HG03442 (cell line): ENCODE measurements around the gene AURKA.
"Not testable (repeated sequence)": the region's sequence is repeated elsewhere in the genome, so short reads cannot be mapped to it uniquely, and the experiment has no call there.

ENCODE experiments used
- ATAC-seq: cut with Tn5 transposase; IDR thresholded peaks from one replicate; pipeline ENCODE4 v1.9.1; 2021; ENCODE audit warnings: mild to moderate bottlenecking, moderate library complexity; ENCODE audit not compliant: unreplicated experiment

Gene AURKA

DNA sequence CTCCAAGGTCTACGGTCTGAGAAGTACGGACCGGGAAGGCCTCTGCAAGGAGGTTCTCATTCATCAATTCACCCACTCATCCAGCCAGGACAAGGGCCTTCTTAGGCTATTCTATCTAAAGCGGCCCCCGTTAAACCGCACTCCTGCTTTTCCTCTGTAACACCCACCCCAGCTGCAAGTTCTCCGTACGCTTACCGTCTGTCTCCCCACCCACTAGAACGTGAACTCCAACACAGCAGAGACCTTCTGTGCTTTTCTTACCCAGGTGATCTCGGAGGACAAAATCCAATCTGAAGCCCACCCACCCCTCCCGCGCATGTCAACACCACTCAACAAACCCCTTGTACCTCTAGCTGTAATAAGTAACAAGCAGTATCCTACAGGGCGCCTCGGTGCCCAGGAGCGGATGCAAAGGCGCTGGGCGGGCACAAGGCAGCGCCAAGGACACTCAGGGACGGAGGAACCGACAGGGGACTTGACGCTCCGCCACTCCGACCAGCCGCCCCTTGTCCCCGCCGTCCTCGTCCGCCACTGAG, 351 bp downstream of the AURKA start:
- ATAC-seq = peak; percentile 25

DNA sequence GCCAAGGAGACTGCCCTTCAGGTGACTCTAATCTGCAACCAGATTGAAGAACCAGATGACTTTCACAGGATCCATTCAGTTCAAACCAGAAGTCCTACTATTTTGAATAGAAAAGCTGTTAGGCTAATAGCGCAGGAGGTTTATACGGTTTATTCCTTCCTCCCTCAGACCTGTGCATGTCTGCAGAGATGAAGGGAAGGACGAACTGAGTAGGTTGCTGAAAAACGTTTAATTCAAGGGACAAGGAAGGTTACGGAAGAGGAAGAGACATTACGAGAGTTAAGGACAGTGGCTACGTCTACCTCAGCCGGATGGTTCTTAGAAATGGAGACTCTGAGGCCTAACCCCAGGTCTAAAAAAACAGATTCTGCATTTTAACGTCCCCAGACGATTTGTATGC, 978 bp downstream of the AURKA start:
- ATAC-seq = no peak

DNA sequence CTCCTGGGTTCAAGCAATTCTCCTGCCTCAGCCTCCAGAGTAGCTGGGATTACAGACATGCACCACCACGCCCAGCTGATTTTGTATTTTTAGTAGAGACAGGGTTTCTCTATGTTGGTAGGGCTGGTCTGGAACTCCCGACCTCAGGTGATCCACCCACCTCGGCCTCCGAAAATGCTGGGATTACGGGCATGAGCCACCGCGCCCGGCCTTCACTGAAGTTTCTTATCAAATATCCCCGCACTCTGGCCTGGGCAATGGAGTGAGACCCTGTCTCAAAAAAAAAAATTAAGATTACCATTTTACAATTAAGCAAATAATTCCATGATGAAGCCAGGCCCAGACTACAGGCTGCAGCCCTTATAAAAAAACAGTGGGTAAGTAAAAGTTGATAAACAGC, 1.6 kb downstream of the AURKA start:
- ATAC-seq = not testable (repeated sequence)

DNA sequence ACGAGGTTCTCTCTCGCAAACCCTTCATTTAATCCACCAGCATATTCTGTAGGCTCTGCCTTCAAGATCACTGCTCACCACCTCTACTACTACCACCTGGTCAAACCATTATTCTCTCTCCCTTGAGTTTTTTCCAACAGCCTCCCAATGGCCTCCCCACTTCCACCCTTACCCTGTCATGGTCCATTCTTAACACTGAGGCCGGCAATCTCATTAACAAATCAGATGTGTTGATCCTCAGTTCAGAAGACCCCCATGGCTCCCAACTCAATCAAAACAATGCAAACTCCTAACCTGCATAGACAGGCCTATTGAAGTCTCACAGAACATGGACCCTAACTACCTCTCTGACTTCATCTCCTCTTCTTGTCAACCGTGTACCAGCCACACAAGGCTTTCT, 2.2 kb downstream of the AURKA start:
- ATAC-seq = no peak

DNA sequence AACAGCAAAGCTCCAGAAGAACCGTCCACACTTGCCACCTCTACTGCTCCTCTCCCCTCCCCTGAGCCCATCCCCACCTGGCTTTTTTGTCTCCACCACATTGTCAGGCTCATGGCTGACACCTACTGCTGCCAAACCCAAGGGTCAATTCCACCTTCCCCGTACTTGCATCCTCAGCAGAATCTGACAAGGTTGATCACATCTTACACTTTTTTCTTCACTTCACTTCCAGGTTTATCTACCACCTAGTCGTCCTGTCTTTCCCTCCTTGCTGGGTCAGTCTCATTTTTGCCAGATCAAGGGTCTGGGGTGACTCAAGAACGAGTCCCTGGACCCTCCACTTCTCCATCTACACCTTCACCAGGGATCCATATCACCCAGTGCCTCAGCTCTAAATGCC, 3.1 kb downstream of the AURKA start:
- ATAC-seq = no peak

- no peak for ATAC-seq
Measured at GRCh38 chr20:56386219-56386618, 5.8 kb downstream of the AURKA start.

GRCh38 chr20:56385130-56385529, 6.9 kb downstream of the AURKA start:
- no peak for ATAC-seq

DNA sequence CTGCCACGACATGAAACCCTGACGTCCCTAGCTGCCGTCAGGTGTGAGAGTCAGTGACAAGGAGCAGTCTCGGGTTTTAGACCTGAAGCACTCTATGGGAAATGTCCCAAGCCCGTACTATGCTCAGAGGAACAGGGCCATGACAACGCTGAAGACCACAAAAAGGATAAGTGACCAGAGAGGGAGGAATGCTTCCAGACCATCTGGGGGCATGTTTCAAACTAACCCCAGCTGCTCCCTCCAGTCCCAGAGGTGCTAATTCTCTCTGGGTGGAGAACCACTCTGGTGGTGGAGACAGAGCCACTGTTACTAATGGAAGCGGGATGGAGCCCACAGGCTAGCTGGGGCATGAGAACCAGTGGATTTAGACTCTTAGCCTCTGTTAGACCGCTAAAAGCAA, 8.7 kb downstream of the AURKA start:
- ATAC-seq = no peak

GRCh38 chr20:56382696-56383095, 9.3 kb downstream of the AURKA start:
- ATAC-seq = no peak

DNA sequence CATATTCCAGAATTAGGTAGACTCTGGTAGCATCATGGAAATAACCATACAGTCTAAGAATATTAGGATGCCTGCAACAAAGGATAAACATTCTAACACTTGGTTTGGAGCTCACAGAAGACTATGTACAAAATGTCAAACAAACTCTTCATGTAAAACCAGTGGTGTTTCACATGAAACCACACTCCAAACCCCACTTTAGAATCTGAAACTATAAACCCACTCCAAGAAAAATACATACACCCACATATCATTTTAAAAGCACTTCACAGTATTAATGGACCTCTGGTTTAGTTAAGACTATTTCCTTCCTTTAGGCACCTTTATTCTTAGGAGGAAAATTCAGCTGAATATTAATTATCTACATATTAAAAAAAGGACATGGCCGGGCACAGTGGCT, 10.5 kb downstream of the AURKA start:
- ATAC-seq = peak; percentile 70

- ATAC-seq = no peak
Measured at GRCh38 chr20:56380375-56380774, 11.6 kb downstream of the AURKA start.

- ATAC-seq = no peak
Measured at GRCh38 chr20:56378386-56378785, 13.6 kb downstream of the AURKA start.

DNA sequence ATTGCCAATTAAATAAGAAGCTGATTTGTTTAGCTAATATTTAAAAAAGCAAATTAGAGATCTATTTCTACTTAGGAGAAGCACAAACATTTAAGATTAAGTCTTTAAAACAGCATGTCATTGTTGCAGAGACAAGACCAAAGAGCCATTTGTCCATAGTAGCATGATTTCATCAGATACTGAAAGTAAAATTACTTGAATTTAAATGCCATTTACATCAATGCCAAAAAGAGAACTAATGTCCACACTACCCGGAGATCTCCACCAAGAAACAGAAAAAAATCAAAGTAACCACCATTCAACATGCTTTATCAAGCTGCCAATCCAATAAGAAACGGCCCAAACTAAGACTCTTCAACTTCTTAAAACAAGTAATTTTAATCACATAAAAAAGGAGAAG, 15.7 kb downstream of the AURKA start:
- ATAC-seq = no peak

DNA sequence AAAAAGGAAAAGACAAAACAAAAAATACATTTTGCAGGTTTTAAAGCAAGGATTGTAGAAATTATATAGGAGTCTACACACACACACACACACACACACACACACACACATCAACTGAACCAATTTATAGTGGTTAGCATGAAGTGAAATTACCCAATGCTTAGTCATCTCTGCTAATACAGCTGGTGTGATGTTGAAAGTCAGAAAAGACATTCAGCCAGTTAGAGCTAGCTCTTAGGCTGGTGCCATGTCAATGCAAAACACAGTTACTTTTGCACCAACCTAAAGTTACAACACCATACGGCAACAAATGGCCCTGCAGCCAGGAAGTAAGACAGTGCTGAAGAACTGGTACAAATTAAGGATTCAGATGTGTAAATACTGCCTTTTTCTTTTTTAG, 18.1 kb downstream of the AURKA start:
- no peak for ATAC-seq

- ATAC-seq = no peak
Measured at GRCh38 chr20:56372850-56373249, 19.2 kb downstream of the AURKA start.

- no peak for ATAC-seq
Measured at GRCh38 chr20:56371977-56372376, 20.0 kb downstream of the AURKA start.

GRCh38 chr20:56369179-56369578, 22.8 kb downstream of the AURKA start:
- ATAC-seq = no peak

DNA sequence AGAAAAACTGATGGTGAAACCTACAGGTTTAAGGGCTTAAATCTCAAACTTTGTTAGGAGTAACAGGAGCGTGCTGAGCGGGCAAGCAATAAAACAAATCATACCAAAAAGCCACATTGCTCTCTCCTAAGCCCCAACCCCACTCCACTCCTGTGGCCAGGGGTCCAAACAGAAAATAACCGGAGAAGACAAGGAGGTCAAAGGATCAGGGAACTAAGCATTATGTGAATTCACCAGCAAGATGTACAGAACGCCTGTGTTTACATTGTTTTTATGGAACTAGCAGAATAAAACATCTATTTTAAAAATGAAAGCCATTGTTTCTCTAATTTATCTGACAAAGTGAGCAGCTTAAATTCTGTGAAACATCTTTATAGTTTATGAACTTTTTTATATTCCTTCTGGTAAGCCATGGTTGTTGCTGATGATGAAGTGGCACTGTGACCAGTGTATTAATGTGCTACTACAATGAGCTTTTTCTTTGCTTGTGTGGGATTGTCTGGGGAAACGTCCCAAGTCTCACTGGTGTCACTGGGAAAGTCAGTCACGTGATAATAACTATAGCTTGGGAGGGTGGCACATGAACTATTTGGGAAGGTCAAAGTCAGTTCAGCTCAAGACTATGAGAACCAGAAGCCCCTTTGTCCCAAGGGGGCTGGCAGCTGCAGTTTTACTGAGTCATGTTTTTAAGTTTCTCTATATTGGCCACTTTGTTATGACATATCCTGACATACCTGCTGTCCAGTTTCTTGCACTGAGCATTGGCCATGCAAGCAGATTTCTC, 23.5 kb downstream of the AURKA start:
- ATAC-seq = no peak

DNA sequence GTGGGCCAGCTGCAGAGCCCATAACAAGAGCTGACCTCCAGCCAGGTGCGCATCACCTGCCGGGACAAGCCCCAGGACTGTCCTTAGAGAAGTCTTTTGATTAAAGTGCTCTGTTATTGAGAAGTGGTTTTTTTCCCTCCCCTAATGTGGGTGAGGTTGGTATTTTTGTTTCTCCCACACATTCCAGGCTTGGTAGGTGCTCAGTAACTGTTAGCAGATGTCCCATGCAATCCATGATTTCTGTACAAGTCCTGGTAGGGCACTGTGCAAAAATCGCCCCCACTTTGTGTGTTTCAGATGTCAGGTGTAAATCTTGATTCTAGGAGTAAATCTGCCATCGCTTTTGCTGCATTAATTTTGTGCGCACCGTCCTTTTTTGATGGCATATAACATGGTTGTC, 28.5 kb downstream of the AURKA start:
- ATAC-seq = no peak

DNA sequence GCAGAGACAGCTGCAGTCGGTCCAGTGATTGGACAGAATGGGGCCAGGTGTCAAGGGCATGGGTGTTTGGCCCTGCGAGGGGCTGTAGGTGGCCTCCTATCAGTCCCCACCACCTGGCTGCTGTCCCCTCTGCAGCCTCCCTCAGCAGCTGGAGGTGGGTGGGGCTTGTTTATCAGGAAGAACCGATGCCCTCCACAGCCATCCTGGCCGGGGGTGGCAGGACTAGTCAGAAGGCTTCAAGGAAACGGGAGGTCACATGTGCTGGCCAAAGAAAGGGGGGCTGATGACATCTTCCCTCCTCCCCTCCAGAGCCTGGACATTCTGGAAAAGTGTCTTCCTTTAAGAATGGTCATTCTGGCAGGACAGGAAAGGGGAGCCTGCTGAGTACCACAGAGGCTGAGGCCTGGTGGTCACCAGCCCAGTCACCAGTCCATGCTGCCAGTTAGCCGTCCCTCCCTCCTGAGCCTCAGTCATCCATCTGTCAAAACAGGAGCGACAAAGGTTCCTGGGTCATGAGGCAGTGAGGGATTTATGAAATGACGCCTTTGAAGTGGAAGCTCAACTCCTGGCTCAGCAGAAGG, 29.1 kb downstream of the AURKA start:
- ATAC-seq = no peak

DNA sequence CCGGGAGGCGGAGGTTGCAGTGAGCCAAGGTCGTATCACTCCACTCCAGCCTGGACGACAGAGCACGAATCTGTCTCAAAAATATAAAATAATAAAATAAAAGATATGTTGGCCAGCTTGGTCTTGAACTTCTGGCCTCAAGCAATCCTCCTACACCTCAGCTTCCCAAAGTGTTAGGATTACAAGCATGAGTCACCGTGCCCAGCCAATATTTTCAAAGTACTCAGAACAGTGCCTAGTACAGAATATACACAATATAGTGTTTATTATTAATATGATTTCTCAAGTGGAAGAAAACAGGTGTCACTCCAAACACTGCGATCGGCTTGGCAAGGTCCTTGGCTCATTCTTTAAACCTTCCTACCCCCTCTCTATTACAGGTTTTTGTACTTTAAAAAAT, 30.1 kb downstream of the AURKA start:
- ATAC-seq = no peak

- no peak for ATAC-seq
Measured at GRCh38 chr20:56360908-56361205, 31.2 kb downstream of the AURKA start.
